HG03280 (cell line): ENCODE results near the gene ATP5IF1.
A peak's percentile ranks its signal among the peaks of the same experiment; 100 is the strongest.

Source experiments
- ATAC-seq: cut with Tn5 transposase; IDR thresholded peaks from one replicate; pipeline ENCODE4 v1.9.1; 2021; ENCODE audit warnings: mild to moderate bottlenecking, moderate library complexity; ENCODE audit not compliant: unreplicated experiment

ATP5IF1 gene

GRCh38 chr1:28236656-28237322 is 865 bp downstream of the ATP5IF1 start:
- no peak for ATAC-seq

GRCh38 chr1:28239004-28239403 is 3.1 kb downstream of the ATP5IF1 start:
- no peak for ATAC-seq

- ATAC-seq, result no peak
Measured at GRCh38 chr1:28240024-28240423, 4.1 kb downstream of the ATP5IF1 start.

DNA sequence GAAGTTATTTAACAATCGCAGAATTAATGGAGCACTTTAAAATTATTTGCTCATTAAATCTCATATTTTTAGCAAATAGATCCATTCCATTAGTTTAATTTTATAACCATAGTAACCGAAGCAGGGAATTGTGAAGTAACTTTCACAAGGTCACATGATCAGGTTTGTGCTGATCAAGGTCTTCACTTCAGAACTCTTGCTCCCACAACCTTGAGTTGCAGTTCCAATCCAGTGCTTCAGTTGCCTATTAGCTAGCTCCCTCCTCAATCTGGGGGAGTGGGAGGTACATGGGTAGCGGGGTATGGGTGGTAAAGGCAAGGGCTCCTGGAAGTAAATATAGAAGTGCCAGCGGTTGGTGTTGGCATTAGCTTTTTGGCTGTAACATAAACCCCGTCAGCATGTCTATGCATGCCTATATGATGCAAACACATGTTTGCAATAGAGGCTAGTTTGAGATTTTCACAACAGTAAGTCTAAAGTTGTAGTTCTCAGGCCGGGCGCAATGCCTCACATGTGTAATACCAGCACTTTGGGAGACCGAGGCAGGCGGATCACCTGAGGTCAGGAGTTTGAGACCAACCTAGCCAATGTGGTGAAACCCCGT is 5.8 kb downstream of the ATP5IF1 start:
- no peak for ATAC-seq

DNA sequence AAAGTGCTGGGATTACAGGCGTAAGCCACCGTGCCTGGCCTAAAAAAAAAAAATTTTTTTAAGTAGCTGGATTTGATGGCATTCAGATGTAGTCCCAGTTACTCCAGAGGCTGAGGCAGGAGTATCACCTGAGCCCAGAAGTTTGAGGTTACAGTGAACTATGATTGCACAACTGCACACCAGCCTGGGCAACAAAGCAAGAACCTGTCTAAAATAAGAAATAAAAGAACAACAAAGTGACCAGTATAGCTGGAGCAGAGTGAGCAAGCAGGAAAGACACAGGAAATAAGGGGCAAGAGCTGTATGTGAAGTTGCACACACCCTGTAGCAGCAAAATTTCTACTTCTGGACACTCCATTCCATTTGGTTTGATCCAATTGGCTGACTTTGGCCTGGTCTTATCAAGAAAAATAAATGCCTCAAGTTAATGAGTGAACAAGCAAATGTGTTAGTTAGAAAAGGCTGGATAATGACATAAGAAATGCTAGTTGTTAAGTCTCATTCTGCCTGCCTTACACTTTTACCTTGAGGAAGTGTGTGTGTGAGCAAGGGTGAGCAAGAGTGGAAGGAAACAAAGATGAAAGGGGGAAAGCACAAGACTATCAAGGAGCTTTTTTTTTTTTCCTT is 7.9 kb downstream of the ATP5IF1 start:
- ATAC-seq, result no peak

DNA sequence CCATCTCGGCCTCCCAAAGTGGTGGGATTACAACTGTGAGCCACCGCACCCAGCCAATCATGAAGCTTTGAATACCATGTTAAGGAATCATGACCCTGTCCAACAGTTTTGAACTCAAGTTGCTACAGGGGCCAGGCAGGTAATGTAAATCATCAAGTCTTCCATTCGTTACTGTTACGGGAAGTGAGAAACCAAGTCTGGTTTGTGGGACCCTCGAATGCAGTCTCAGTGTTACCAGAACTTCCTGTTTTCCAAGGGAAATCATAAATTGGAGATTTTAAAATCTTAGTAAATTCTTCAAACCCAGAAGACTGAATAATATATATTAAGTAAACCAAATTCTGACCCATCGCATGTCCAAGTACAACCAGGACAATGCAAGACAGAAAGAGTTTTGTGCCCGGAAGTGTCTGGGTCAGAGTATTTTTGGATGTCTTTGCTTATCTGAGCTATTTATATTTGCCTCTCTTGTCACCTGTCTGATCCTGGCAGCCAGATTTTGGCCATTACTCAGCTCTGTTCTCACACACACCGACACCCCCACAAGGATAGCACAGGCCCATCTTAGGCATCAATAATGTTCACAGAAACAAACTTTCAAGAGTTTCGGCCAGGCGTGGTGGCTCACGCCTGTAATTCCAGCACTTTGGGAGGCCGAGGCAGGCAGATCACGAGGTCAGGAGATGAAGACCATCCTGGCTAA is 8.8 kb downstream of the ATP5IF1 start:
- ATAC-seq, result no peak

DNA sequence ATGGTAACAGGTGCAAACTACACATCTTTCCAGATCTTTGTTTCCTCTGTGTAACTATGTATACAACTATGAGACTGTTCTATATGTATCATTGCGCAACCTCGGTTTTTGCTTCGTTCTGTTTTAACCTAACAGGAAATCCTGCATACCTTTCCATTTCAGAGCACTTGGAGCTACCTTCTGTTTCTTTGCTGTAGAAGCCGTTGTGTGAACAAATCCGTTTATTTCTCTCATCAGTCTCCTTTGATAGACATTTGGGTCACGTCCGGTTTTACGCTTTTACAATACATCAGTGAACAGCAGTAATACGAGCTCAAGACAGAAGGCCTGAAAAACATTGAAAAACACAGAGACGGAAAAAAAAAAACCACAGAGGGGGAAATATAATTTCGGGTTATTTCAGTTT is 10.5 kb downstream of the ATP5IF1 start:
- ATAC-seq, result no peak

DNA sequence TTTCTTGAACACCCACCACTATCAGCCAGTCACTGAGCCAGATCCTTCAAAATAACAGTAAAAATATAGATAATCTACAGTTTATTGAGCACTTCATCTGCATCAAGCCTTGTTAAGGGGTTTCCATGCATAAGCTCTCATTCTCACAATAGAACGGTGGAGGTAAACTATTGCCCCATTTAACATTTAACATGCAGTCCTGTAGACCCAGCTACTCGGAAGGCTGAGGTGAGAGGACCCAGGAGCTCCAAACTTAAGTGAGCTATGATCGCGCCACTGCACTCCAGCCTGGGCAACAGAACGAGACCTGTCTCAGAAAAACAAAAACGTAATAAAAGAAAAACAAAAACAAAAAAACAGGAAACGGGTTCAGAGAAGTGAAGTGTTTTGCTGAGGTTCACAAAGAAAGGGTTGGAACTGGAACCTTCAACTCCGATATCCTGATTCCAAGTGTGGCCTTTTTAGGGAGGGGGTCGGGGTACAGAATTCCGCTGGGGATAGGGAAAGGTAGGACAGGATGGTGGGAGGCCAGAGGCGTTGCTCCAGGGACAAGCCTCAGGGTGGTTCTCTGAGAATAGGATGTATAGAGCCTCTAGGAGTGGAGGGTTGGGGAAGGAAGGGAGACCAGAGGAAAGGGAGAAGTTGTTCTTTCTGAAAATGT is 11.8 kb downstream of the ATP5IF1 start:
- no peak for ATAC-seq

DNA sequence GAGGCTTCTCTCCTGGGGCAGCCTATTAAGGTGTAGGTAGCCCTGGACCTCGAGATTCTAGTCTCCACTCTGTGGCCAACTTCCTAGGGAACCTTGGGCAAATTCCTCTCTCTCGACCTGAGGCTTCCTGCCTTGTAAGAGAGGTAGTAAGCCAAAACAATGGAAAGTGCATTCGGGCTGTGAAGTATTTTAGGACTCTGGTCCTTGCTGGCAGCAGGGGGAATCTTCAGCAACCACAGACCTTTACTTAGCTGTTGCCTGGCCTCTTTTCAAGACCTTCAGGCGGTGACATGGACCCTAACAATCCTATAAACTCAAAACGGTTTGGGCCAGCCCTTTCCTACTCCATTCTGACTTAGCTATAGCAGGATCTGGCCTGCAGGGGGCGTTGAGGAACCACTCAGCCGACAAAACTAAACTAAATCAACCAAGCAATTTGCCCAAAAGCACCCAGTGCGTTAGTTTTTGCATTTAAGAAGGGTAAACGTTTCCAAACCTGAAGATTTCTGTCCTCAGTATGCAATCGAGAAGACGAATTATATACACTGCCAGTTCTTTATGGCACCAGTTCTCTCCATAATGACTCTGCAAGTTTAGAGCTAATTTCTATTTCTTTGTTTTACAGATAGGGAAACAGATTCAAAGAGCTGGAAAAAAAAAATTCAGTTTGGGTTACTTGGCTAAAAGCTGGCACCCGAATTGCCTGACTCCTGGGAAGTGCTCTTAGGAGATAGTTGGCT is 12.5 kb downstream of the ATP5IF1 start:
- no peak for ATAC-seq

- ATAC-seq, result no peak
Measured at GRCh38 chr1:28249013-28249865, 13.3 kb downstream of the ATP5IF1 start.

- ATAC-seq, result no peak
Measured at GRCh38 chr1:28249866-28250295, 14.0 kb downstream of the ATP5IF1 start.

DNA sequence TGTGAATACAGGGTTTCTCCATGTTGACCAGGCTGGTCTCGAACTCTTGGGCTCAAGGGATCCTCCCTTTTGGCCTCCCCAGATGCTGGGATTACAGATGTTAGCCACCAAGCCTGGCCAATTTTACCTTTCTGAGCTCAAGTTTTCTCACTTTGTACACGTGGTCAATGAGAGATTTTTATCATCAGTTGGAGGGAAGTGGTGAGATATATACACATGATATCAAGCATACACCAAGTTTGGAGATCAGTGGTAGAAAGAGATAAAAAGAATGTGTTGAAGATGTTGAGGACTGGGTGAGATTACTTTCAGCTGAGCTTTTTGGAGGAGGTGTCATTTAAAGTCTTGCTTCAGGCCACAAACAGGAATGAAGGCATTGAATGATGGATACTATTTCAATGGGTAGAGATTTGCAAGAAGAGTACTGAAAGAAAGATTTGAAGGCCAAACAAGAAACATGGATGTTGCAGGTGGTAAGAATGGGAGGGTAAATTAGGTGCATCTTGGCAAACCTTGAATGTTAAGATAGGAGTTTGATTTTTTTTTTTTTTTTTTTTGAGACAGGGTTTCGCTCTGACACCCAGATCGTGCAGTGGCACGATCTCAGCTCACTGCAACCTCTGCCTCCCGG is 20.4 kb downstream of the ATP5IF1 start:
- no peak for ATAC-seq

GRCh38 chr1:28257736-28258135 is 21.8 kb downstream of the ATP5IF1 start:
- no peak for ATAC-seq

DNA sequence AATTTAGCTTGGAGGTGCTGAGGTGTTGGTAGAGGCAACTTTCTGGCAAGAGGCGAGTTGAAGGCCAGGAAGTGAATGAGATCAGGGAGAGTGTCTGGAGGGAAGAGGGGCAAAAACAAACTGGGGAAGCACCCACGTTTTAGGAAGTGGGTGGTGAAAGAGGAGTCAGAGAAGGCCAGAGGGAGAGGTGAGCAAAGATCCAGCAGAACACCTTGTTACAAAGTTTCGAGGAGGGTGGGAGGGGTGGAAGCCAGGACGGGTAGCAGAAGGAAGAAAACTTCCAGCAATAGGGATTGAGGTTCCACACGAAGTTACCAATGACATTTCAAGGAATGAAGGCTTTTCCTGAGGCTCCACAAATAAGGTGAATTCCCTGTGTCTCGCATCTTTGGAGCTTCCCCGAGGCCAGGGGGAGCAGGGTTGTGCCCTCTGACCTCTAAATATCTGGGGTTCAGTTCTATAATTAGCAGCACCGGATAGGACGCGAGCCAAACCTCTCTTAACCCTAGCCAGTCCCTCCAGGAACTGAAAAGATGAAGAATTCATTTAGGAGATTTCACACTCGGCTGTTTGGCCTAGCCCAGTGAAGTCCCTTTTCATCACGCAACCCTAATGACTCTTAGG is 22.8 kb downstream of the ATP5IF1 start:
- ATAC-seq, result no peak

DNA sequence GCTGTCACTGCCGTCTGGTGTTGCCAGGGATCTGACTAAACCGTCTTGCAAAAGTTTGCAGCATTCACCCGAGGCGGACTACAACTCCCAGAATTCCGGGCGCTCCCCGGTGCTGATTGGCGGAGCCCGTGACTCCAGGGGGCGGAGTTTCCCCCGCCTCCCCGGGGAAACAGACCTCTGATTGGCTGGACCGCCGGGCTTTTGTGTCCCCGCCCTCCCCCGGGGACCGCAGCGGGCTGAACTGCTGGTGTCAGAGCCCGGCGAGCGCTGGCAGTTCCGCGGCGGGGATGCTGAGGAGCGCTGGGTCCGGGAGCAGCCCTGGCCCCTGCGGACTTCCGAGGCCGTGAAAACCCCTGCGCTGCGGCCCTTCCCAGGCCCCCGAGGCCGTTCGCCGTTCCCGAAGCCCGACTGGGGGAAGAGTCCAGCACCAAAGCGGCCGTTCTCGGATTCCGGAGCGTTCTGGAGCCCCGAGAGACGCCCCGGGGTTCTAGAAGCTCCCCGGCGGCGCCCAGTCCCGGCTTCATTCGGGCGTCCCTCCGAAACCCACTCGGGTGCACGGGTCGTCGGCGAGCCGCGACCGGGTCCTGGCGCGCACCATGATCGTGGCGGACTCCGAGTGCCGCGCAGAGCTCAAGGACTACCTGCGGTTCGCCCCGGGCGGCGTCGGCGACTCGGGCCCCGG is 23.5 kb downstream of the ATP5IF1 start, which contains the start of gene SESN2:
Gene SESN2, plus strand, starts transcription at position 267 of the 682 bp plus-strand sequence. Its CDS starts 330 bp downstream, at position 597.
- peak; percentile 98 for ATAC-seq

DNA sequence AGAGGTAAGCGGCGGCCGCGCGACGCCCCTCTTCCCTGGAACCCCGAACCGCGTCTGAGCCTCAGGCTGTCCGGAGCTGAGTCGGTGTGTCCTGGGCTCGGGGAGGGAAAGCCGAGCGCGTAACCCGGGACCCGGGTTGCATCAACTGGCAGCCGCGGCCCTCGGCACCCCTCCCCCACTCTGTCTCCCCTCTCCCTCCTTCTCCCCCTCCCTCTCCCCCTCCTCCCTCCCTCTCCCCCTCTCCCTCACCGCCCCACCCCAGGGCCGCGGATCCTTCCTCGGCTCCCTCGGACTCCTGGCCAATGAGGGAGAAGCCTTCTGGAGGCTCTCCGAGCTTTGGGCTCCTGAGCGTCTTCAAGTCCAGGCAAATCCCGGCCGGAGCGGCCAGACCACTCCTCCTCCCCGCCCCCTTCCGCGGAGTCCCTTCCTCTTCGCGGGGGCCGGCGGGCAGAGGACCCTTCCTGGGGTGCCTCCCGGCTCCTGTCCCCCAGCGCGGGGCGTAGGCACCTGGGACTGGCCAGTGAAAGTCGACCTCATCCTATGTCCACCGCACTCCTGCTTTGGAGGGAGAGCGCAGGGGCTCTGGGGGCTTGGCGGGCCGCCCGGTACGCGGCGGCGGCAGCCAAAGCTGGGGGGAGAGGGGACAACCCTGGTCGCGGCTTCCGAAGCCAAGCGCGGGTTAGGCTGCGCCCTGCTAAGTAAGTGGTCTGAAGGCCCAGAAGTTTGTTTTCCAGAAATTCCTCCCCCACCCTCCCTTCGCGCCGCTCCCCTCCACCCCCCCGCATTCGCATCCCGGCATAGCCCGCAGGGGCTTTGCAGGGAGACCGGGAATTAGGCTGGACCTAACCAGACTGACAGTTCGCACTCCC is 24.2 kb downstream of the ATP5IF1 start:
- no peak for ATAC-seq

DNA sequence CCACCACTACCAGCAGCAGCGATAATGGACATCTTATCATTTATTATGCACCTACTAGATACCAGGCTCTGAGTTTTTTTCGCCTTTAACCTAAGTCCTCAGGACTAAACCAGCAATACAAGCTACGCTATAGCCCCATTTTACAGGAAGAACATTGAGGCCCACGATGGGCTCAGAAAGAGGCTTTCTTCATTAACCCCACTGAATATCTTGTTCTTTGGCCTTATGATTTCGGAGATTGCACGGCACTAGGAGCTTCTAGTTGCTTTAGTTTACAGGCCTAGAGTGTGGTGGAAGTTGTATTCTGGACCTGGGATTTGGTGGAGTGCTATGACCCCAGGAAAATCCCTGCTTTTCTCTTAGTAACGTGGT is 24.9 kb downstream of the ATP5IF1 start:
- ATAC-seq, result no peak
